Measurements from ENCODE around the gene TLK2.

The TLK2 gene

GRCh38 chr17:62653826-62654761 lies 175.5 kb downstream of the TLK2 start:
- DNase-seq (ENCODE audit: low read depth, low spot score), result no peak

GRCh38 chr17:62655656-62656055 lies 177.0 kb downstream of the TLK2 start:
- DNase-seq (ENCODE audit: low read depth, low spot score), result no peak

GRCh38 chr17:62656446-62656845 lies 177.8 kb downstream of the TLK2 start:
- DNase-seq (ENCODE audit: low read depth, low spot score), result no peak

- DNase-seq (ENCODE audit: low read depth, low spot score), result no peak
Observed at GRCh38 chr17:62657145-62657665, 178.6 kb downstream of the TLK2 start.

GRCh38 chr17:62657690-62658089 lies 179.1 kb downstream of the TLK2 start:
- DNase-seq (ENCODE audit: low read depth, low spot score), result no peak

GRCh38 chr17:62658136-62658920 lies 179.7 kb downstream of the TLK2 start:
- no peak for DNase-seq (ENCODE audit: low read depth, low spot score)

- no peak for DNase-seq (ENCODE audit: low read depth, low spot score)
Observed at GRCh38 chr17:62660629-62661118, 182.0 kb downstream of the TLK2 start.

GRCh38 chr17:62661337-62661736 lies 182.7 kb downstream of the TLK2 start:
- no peak for DNase-seq (ENCODE audit: low read depth, low spot score)

GRCh38 chr17:62662855-62663254 lies 184.2 kb downstream of the TLK2 start:
- DNase-seq (ENCODE audit: low read depth, low spot score), result no peak
